GM11168 (cell line): ENCODE measurements around the gene PGAM2.

Experiments
- in situ Hi-C: fragments of 300-500 bp; cut with MboI; formaldehyde crosslinking; loops from one replicate; pipeline ENCODE4 v1.12.0; 2022; ENCODE audit warnings: low sequenced_read_pairs; ENCODE audit not compliant: unreplicated experiment

The PGAM2 gene

GRCh38 chr7:44068054-44068453 lies 2.7 kb upstream of the PGAM2 start:
- in situ Hi-C loops: no loop called here

GRCh38 chr7:44067064-44067951 lies 1.9 kb upstream of the PGAM2 start:
- in situ Hi-C loops: no loop called here

- in situ Hi-C loops: no loop called here
Measured at GRCh38 chr7:44066494-44067063, 1.2 kb upstream of the PGAM2 start.

GRCh38 chr7:44066111-44066460 lies 719 bp upstream of the PGAM2 start:
- in situ Hi-C loops: no loop called here

GRCh38 chr7:44064791-44065430 lies 456 bp downstream of the PGAM2 start:
- in situ Hi-C loops: no loop called here

GRCh38 chr7:44063894-44064651 lies 1.3 kb downstream of the PGAM2 start:
- in situ Hi-C loops: no loop called here

GRCh38 chr7:44063547-44063893 lies 1.8 kb downstream of the PGAM2 start:
- in situ Hi-C loops: no loop called here

- in situ Hi-C loops: no loop called here
Measured at GRCh38 chr7:44062903-44063295, 2.5 kb downstream of the PGAM2 start.

GRCh38 chr7:44062180-44062902 lies 3.0 kb downstream of the PGAM2 start:
- in situ Hi-C loops: no loop called here

GRCh38 chr7:44061645-44062179 lies 3.7 kb downstream of the PGAM2 start:
- in situ Hi-C loops: no loop called here

GRCh38 chr7:44060948-44061644 lies 4.3 kb downstream of the PGAM2 start:
- in situ Hi-C loops: no loop called here

GRCh38 chr7:44060091-44060947 lies 5.0 kb downstream of the PGAM2 start:
- in situ Hi-C loops: no loop called here

GRCh38 chr7:44059219-44060090 lies 5.9 kb downstream of the PGAM2 start:
- in situ Hi-C loops: no loop called here

GRCh38 chr7:44058759-44059218 lies 6.6 kb downstream of the PGAM2 start:
- in situ Hi-C loops: no loop called here

GRCh38 chr7:44057849-44058758 lies 7.3 kb downstream of the PGAM2 start:
- in situ Hi-C loops: no loop called here

GRCh38 chr7:44057181-44057848 lies 8.1 kb downstream of the PGAM2 start:
- in situ Hi-C loops: no loop called here
